Esophagus muscularis mucosa (tissue), 4 donors: Measurements from ENCODE around the gene LMO2. TPM values are rescaled to one million over a fixed set of nuclear protein-coding genes. Genes with fewer than 3 reads are reported as not detected.
"Not testable (repeated sequence)": the region's sequence is repeated elsewhere in the genome, so short reads cannot be mapped to it uniquely, and the experiment has no call there.

Source experiments
- DNase-seq: peaks from one replicate; pipeline ENCODE4 v3.0.0-alpha.2; 2017; ENCODE audit errors: extremely low spot score
- H3K27ac ChIP-seq, 4 donors: fragments of 200-600 bp; sonication (generic); replicated peaks in 1 of 4; 1 replicate in 3 of 4; 2 replicates in 1 of 4; pipeline ENCODE4 v1.5.1; 2016 to 2019; ENCODE audit warnings: mild to moderate bottlenecking in 1 of 4
- H3K27me3 ChIP-seq, 4 donors: fragments of 200-600 bp; sonication (generic); one replicate each; pipeline versions ENCODE4 v1.5.1 to v1.6.0; 2016 to 2019
- H3K36me3 ChIP-seq, 4 donors: fragments of 200-600 bp; sonication (generic); one replicate each; pipeline ENCODE4 v1.5.1; 2016 to 2019
- H3K4me1 ChIP-seq, 4 donors: fragments of 200-600 bp; sonication (generic); one replicate each; pipeline ENCODE4 v1.5.1; 2016 to 2019
- H3K4me3 ChIP-seq, 4 donors: fragments of 200-600 bp; sonication (generic); 1 replicate in 2 of 4; 2 replicates in 2 of 4; pipeline ENCODE4 v1.5.1; 2016 to 2019; ENCODE audit warnings: mild to moderate bottlenecking in 4 of 4, moderate library complexity in 1 of 4
- H3K9me3 ChIP-seq, 4 donors: fragments of 200-600 bp; sonication (generic); 1 replicate in 3 of 4; 2 replicates in 1 of 4; pipeline ENCODE4 v1.5.1; 2016 to 2019
- CTCF ChIP-seq, 3 experiments: fragments of 200-600 bp in 2 of 3; fragments of 450-650 bp in 1 of 3; sonication (generic) in 2 of 3; IDR thresholded peaks; one replicate each; pipeline ENCODE4 v1.5.1; 2017 to 2019; ENCODE audit warnings: antibody characterized with exemption in 3 of 3, mild to moderate bottlenecking in 2 of 3, moderate library complexity in 1 of 3
- EP300 ChIP-seq: sonication (generic); formaldehyde crosslinking; IDR thresholded peaks from one replicate; pipeline ENCODE4 v1.6.1; 2017; ENCODE audit warnings: antibody characterized with exemption
- POLR2A ChIP-seq: fragments of 450-650 bp; IDR thresholded peaks from one replicate; pipeline ENCODE4 v1.6.1; 2017; ENCODE audit warnings: antibody characterized with exemption, moderate library complexity, mild to moderate bottlenecking, low read depth
- POLR2AphosphoS5 ChIP-seq, 2 donors: sonication (generic); formaldehyde crosslinking; IDR thresholded peaks; one replicate each; pipeline ENCODE4 v1.6.1; 2017; ENCODE audit warnings: antibody characterized with exemption in 2 of 2
- WGBS: methylation state at CpG from one replicate; pipeline ENCODE4 v1.1.5; 2018; 5-methylcytosine and 5-hydroxymethylcytosine counted together
- intact Hi-C: fragments of 100-400 bp; cut with DNase I; formaldehyde crosslinking; loops from one replicate; pipeline ENCODE4 v1.15.1; 2023
- total RNA-seq, 4 donors: library from RNA; depleted of rRNA; stranded (reverse); fragments of >200 nt; gene quantifications; one replicate each; pipeline versions ENCODE4 v1.1.0 to v1.2.1, GENCODE V29; 2016

Gene LMO2
- total RNA-seq, 4 donors from 2014 or later = 13.3 to 20.2 (median 15.5) TPM

- H3K27ac ChIP-seq = no peak overlapping the region
- WGBS = 75% methylated on average over 3 of the region's 3 CpGs
- TF ChIP-seq POLR2A (no peak), POLR2AphosphoS5 (IDR thresholded peaks at IDR 0.05) (no peak), CTCF (IDR thresholded peaks at IDR 0.05) (no peak), EP300 (no peak)
- peaks cover 0 to 8% (median 3%) of the 10 kb centered on the region in 4 donors for H3K9me3 ChIP-seq
- H3K4me3 ChIP-seq = no peak overlapping the region
- H3K27me3 ChIP-seq = no peaks in the 10 kb centered on the region
- intact Hi-C loops = no loop called here
- no peak for DNase-seq
- H3K4me1 ChIP-seq = peaks cover 33 to 49% (median 40%) of the 10 kb centered on the region in 4 donors
- no peaks in the 10 kb centered on the region for H3K36me3 ChIP-seq
These were observed 42.6 kb upstream of the LMO2 start for GRCh38 chr11:33934450-33934849.

DNA sequence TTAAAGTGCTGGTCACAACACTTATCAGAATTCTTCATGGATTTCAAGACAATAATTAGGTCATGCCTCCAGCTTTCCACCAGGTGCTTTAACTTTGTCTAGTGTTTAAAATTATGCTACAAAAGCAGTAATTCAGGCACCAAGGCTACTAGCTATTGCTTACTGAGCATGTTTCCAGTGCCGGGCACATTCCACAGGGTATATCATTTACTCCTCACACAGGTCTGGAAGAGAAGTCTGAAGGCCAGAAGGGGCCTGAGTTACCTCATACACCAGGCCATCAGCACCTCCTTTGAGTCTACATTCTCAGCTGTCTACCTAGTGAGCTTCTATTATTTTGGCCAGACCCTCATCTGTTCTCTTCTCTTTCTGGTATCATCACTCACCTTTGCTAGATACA lies 41.7 kb upstream of the LMO2 start:
- intact Hi-C loops = no loop called here
- no peak overlapping the region for H3K27ac ChIP-seq
- H3K9me3 ChIP-seq = peaks cover 0 to 8% (median 3%) of the 10 kb centered on the region in 4 donors
- WGBS = 100% methylated on average over 1 of the region's 1 CpG
- H3K4me1 ChIP-seq = peaks cover 33 to 50% (median 40%) of the 10 kb centered on the region in 4 donors
- H3K4me3 ChIP-seq = no peak overlapping the region
- TF ChIP-seq POLR2AphosphoS5 (IDR thresholded peaks at IDR 0.05) (no peak), CTCF (IDR thresholded peaks at IDR 0.05) (no peak), POLR2A (no peak), EP300 (no peak)
- no peak for DNase-seq
- no peaks in the 10 kb centered on the region for H3K36me3 ChIP-seq
- no peaks in the 10 kb centered on the region for H3K27me3 ChIP-seq

DNA sequence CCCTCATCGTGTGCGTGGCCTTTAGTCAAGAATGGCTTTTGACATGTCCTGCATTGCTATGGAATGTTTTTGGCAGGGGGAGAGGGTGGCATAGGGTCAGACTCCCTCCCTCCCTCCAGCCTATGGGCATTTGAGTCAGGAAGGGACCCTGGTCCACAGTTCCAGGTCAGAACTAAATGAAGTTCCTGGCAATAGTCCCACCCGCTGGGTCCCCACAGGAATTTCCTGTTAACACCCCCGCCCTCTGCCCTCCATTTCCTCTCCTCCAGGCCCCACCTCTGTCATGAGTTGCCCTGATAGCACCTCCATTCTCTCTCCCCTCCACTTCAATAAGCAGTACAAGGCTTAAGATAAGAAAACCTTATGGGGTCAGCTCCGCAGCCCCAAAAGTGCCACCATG lies 40.8 kb upstream of the LMO2 start:
- Histone ChIP-seq H3K4me1 (peaks cover 33 to 50% (median 40%) of the 10 kb centered on the region in 4 donors), H3K36me3 (no peaks in the 10 kb centered on the region), H3K4me3 (no peak overlapping the region), H3K27ac (peak overlapping the region in 2 of 4 donors; percentile 3 to 9), H3K9me3 (peaks cover 0 to 8% (median 3%) of the 10 kb centered on the region in 4 donors), H3K27me3 (no peaks in the 10 kb centered on the region)
- TF ChIP-seq EP300 (no peak), POLR2A (no peak), CTCF (IDR thresholded peaks at IDR 0.05) (no peak), POLR2AphosphoS5 (IDR thresholded peaks at IDR 0.05) (no peak)
- 86% methylated on average over 5 of the region's 5 CpGs for WGBS
- intact Hi-C loops = no loop called here
- DNase-seq = no peak

- H3K9me3 ChIP-seq, intact Hi-C loops, H3K4me3 ChIP-seq, H3K36me3 ChIP-seq, H3K27me3 ChIP-seq, DNase-seq: not testable (repeated sequence)
- Histone ChIP-seq H3K27ac (peak overlapping the region; percentile 66 to 73 (median 70)), H3K4me1 (peaks cover 24 to 49% (median 35%) of the 10 kb centered on the region in 4 donors)
- 93% methylated on average over 12 of the region's 12 CpGs for whole genome bisulfite sequencing
These were observed 40.0 kb upstream of the LMO2 start for GRCh38 chr11:33931739-33932366.

GRCh38 chr11:33931067-33931466 lies 39.2 kb upstream of the LMO2 start:
- H3K4me1 ChIP-seq = peaks cover 21 to 41% (median 32%) of the 10 kb centered on the region in 4 donors
- DNase-seq = no peak
- TF ChIP-seq POLR2AphosphoS5 (IDR thresholded peaks at IDR 0.05) (no peak), CTCF (IDR thresholded peaks at IDR 0.05) (no peak), EP300 (no peak), POLR2A (no peak)
- H3K9me3 ChIP-seq = peaks cover 0 to 8% (median 3%) of the 10 kb centered on the region in 4 donors
- H3K36me3 ChIP-seq = no peaks in the 10 kb centered on the region
- peak overlapping the region; percentile 66 to 73 (median 70) for H3K27ac ChIP-seq
- intact Hi-C loops = no loop called here
- 50% methylated on average over 1 of the region's 1 CpG for WGBS
- no peak overlapping the region for H3K4me3 ChIP-seq
- H3K27me3 ChIP-seq = no peaks in the 10 kb centered on the region
